Adrenal gland (tissue), 12 donors: Measurements from ENCODE around the gene GATAD2A. TPM values are rescaled to one million over a fixed set of nuclear protein-coding genes. Genes with fewer than 3 reads are reported as not detected.
A peak's percentile ranks its signal among the peaks of the same experiment; 100 is the strongest.

Experiments used
- DNase-seq, 7 donors: peaks; one replicate each; pipeline ENCODE4 v3.0.0-alpha.2; 2019 to 2020
- H3K27ac ChIP-seq, 5 donors: fragments of 200-600 bp; sonication (generic) in 4 of 5; 1 replicate in 3 of 5; 2 replicates in 2 of 5; pipeline versions ENCODE4 v1.5.1 to v1.8.0; 2016 to 2020; ENCODE audit warnings: mild to moderate bottlenecking in 1 of 5
- H3K27me3 ChIP-seq: fragments of 200-600 bp; 2 replicates; pipeline ENCODE4 v1.8.0; 2021
- H3K36me3 ChIP-seq, 2 donors: fragments of 200-600 bp; replicated peaks in 1 of 2; 1 replicate in 1 of 2; 2 replicates in 1 of 2; pipeline versions ENCODE4 v1.5.1 to v1.8.0; 2018 to 2022
- H3K4me1 ChIP-seq, 2 donors: fragments of 200-600 bp; replicated peaks in 1 of 2; 1 replicate in 1 of 2; 2 replicates in 1 of 2; pipeline versions ENCODE4 v1.5.1 to v1.8.0; 2018 to 2021
- H3K4me3 ChIP-seq, 4 donors: fragments of 200-600 bp; sonication (generic) in 3 of 4; one replicate each; pipeline ENCODE4 v1.5.1; 2016 to 2018
- H3K9me3 ChIP-seq, 3 donors: fragments of 200-600 bp; sonication (generic) in 1 of 3; replicated peaks in 1 of 3; 1 replicate in 2 of 3; 2 replicates in 1 of 3; pipeline versions ENCODE4 v1.5.1 to v1.8.0; 2016 to 2021
- CTCF ChIP-seq, 6 experiments: fragments of 450-650 bp in 4 of 6; fragments of 200-600 bp in 2 of 6; sonication (generic) in 1 of 6; IDR thresholded peaks; 1 replicate in 5 of 6; 2 replicates in 1 of 6; pipeline versions ENCODE4 v1.5.1 to v1.8.0; 2016 to 2021; ENCODE audit warnings: antibody characterized with exemption in 6 of 6, mild to moderate bottlenecking in 2 of 6, moderate library complexity in 1 of 6
- POLR2A ChIP-seq, 2 donors: fragments of 450-650 bp; IDR thresholded peaks; one replicate each; pipeline ENCODE4 v1.6.1; 2017; ENCODE audit warnings: antibody characterized with exemption in 2 of 2, mild to moderate bottlenecking in 2 of 2, moderate library complexity in 1 of 2
- WGBS, 4 donors: extraction: QIAGEN DNeasy Blood & Tissue Kit in 2 of 4; methylation state at CpG; one replicate each; pipeline versions ENCODE4 v1.1.5 to v1.1.7; 2013 to 2017; 5-methylcytosine and 5-hydroxymethylcytosine counted together
- intact Hi-C, 2 donors: fragments of 100-400 bp; cut with DNase I; formaldehyde crosslinking; loops; one replicate each; pipeline versions ENCODE4 v1.14.1 to v1.15.0; 2022 to 2023
- polyA plus RNA-seq, 3 donors: library from polyadenylated mRNA; stranded (reverse); fragments of 200-250 nt in 2 of 3; fragments of 350-450 nt in 1 of 3; fragmentation: Illumina TruSeq in 1 of 3; extraction: RNeasy Lipid Tissue Mini Kit (QIAGEN cat#74804) in 1 of 3; gene quantifications; one replicate each; pipeline ENCODE4 v1.2.3, GENCODE V29; 2013 to 2014
- total RNA-seq, 9 donors: library from RNA; depleted of rRNA in 4 of 9; stranded (reverse); fragments of >200 nt in 4 of 9; fragments of 120-200 nt in 1 of 9; fragmentation: NEBNext Ultra II Directional in 1 of 9; extraction: Animal tissue kit (Norgen Biotek cat#: 25700) in 1 of 9; gene quantifications; one replicate each; pipeline versions ENCODE4 v1.1.0 to v1.2.4, GENCODE V29; 2013 to 2023
- donor health status: healthy with polysubstance abuse.
- donor health status: Bipolar disorder and iron deficiency.
- donor health status: DM: yes; HTN: yes; CAD: no.
- donor health status: DM: no; HTN: no; CAD: no.
- donor health status: DM: no; HTN: no; CAD: no.
- donor health status: DM: yes; HTN: yes; CAD: no.

Gene GATAD2A
- total and polyA plus RNA-seq, 12 donors = 17.0 to 125 (median 61.9) TPM

DNA sequence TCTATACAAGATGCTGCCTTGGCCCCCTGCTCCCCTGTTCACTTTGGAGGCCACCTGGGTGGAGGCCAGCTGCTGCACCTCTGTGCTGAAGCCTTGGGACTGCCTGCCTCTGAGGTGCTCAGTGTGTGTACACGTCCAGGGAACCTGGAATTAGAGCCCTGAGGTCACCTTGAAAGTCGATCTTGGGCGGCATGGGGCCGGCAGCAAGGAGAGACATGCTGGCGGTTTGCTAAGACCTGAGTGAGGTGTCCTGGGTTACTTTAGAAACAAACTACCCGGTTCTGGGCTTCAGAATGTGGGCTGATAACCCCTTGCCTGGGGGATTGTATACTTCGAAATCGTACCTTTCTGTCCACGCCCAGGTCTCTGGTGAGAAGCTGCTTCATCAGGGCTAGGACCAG is 84.3 kb downstream of the GATAD2A start:
- TF ChIP-seq POLR2A (IDR thresholded peaks at IDR 0.05) (no peak), CTCF (IDR thresholded peaks at IDR 0.05) (no peak)
- Histone ChIP-seq H3K27me3 (no peaks in the 10 kb centered on the region), H3K4me3 (no peak overlapping the region), H3K4me1 (peaks cover 27 to 47% of the 10 kb centered on the region in 2 donors), H3K27ac (peak overlapping the region; percentile 64 to 87 (median 82)), H3K9me3 (no peaks in the 10 kb centered on the region), H3K36me3 (peaks cover 0 to 27% of the 10 kb centered on the region in 2 donors)
- peak in 2 of 7 donors; percentile 38 to 39 for DNase-seq
- intact Hi-C loops = loop anchor here (2.0 to 5.0 kb wide), 3 partner anchors 83 to 123 kb away; partner anchors contain the start of gene GATAD2A (in 1 of the 2)
- WGBS, 4 donors = 49 to 56% (median 51%) methylated on average over 5 to 9 of the region's 9 CpGs

- no peaks in the 10 kb centered on the region for H3K9me3 ChIP-seq
- peak overlapping the region; percentile 64 to 87 (median 82) for H3K27ac ChIP-seq
- WGBS, 4 donors = 23 to 35% (median 28%) methylated on average over 13 to 20 of the region's 20 CpGs
- intact Hi-C loops = loop anchor here (2.0 to 5.0 kb wide), 2 partner anchors 123 to 124 kb away; no protein-coding TSS in a partner anchor
- TF ChIP-seq CTCF (IDR thresholded peaks at IDR 0.05) (peak; percentile 70 to 91 (median 88)), POLR2A (IDR thresholded peaks at IDR 0.05) (no peak)
- H3K4me1 ChIP-seq = peaks cover 27 to 47% of the 10 kb centered on the region in 2 donors
- no peaks in the 10 kb centered on the region for H3K27me3 ChIP-seq
- H3K36me3 ChIP-seq = peaks cover 0 to 30% of the 10 kb centered on the region in 2 donors
- H3K4me3 ChIP-seq = no peak overlapping the region
- peak; percentile 82 to 95 (median 84) for DNase-seq
Measured at GRCh38 chr19:19490214-19490968, 84.9 kb downstream of the GATAD2A start.

- H3K4me1 ChIP-seq = peaks cover 27 to 47% of the 10 kb centered on the region in 2 donors
- H3K36me3 ChIP-seq = peaks cover 0 to 40% of the 10 kb centered on the region in 2 donors
Measured at GRCh38 chr19:19491321-19492025, 86.0 kb downstream of the GATAD2A start.

More at GRCh38 chr19:19491321-19492025, 86.0 kb downstream of the GATAD2A start:
- Histone ChIP-seq H3K27me3 (no peaks in the 10 kb centered on the region), H3K9me3 (no peaks in the 10 kb centered on the region), H3K27ac (peak overlapping the region in 1 of 5 donors; percentile 3), H3K4me3 (no peak overlapping the region)
- no peak for TF ChIP-seq POLR2A (IDR thresholded peaks at IDR 0.05)
- TF ChIP-seq CTCF (IDR thresholded peaks at IDR 0.05) = no peak
- WGBS, 4 donors = 46 to 72% (median 62%) methylated on average over 6 to 15 of the region's 15 CpGs
- intact Hi-C loops = loop anchor here (2.0 to 5.0 kb wide), 2 partner anchors 124 to 125 kb away; no protein-coding TSS in a partner anchor
- peak in 5 of 7 donors; percentile 53 to 71 (median 66) for DNase-seq
